CD4-positive, CD25-positive, alpha-beta regulatory T cell (primary cell): ENCODE data around the gene ANLN. TPM values are rescaled to one million over a fixed set of nuclear protein-coding genes. Genes with fewer than 3 reads are reported as not detected.

Experiments used
- ATAC-seq, 2 donors: fragments of 150-1000 bp; cut with Tn5 transposase; one replicate each; pipeline ENCODE4 v1.10.0; 2021; ENCODE audit warnings: low read depth in 2 of 2, moderate number of reproducible peaks in 2 of 2, moderate library complexity in 1 of 2
- DNase-seq, 3 donors: peaks; one replicate each; pipeline versions ENCODE4 v3.0.0 to v3.0.0-alpha.2; 2012 to 2022; ENCODE audit warnings: mixed read lengths in 1 of 3
- H3K27ac ChIP-seq: one replicate; pipeline ENCODE4 v1.7.0; 2013; ENCODE audit warnings: mild to moderate bottlenecking, low read length; ENCODE audit not compliant: insufficient read depth, poor library complexity, severe bottlenecking
- H3K27me3 ChIP-seq: one replicate; pipeline ENCODE4 v1.7.0; 2013; ENCODE audit warnings: low read length; ENCODE audit not compliant: control insufficient read depth, insufficient read depth
- H3K36me3 ChIP-seq: one replicate; pipeline ENCODE4 v1.7.0; 2013; ENCODE audit warnings: mild to moderate bottlenecking, low read length, moderate library complexity; ENCODE audit not compliant: control insufficient read depth, insufficient read depth
- H3K4me1 ChIP-seq: 2 replicates; pipeline ENCODE4 v1.7.0; 2013; ENCODE audit warnings: mild to moderate bottlenecking, low read length; ENCODE audit not compliant: insufficient read depth, control insufficient read depth, poor library complexity, severe bottlenecking
- H3K4me3 ChIP-seq: one replicate; pipeline ENCODE4 v1.7.0; 2013; ENCODE audit warnings: low read depth, mild to moderate bottlenecking, low read length, moderate library complexity
- H3K9me3 ChIP-seq, 2 experiments: 1 replicate in 1 of 2; 2 replicates in 1 of 2; pipeline ENCODE4 v1.7.0; 2013; ENCODE audit warnings: low read length in 2 of 2, mild to moderate bottlenecking in 1 of 2, moderate library complexity in 1 of 2; ENCODE audit not compliant: control insufficient read depth in 2 of 2
- H3K27ac Mint-ChIP-seq, 3 donors: one replicate each; pipeline ENCODE4 v1.8.0; 2020 to 2022; ENCODE audit warnings: mild to moderate bottlenecking in 3 of 3, mixed read lengths in 3 of 3, moderate library complexity in 2 of 3
- H3K27me3 Mint-ChIP-seq: one replicate; pipeline ENCODE4 v1.8.0; 2022; ENCODE audit warnings: mild to moderate bottlenecking, mixed read lengths
- H3K36me3 Mint-ChIP-seq: one replicate; pipeline ENCODE4 v1.8.0; 2020; ENCODE audit warnings: mixed read lengths
- H3K4me1 Mint-ChIP-seq, 4 donors: one replicate each; pipeline ENCODE4 v1.8.0; 2020 to 2022; ENCODE audit warnings: mixed read lengths in 4 of 4, mild to moderate bottlenecking in 1 of 4
- H3K4me3 Mint-ChIP-seq, 4 donors: one replicate each; pipeline ENCODE4 v1.8.0; 2020 to 2022; ENCODE audit warnings: mild to moderate bottlenecking in 4 of 4, mixed read lengths in 4 of 4, moderate library complexity in 3 of 4
- H3K9me3 Mint-ChIP-seq, 7 donors: one replicate each; pipeline ENCODE4 v1.8.0; 2020 to 2022; ENCODE audit warnings: mixed read lengths in 7 of 7, mild to moderate bottlenecking in 3 of 7, moderate library complexity in 2 of 7
- polyA plus RNA-seq, 4 donors: library from polyadenylated mRNA; unstranded; fragments of 300-500 nt; fragmentation: Illumina TruSeq; gene quantifications; one replicate each; pipeline ENCODE4 v1.2.3, GENCODE V29; 2021
- total RNA-seq: library from RNA; stranded (reverse); gene quantifications from one replicate; pipeline ENCODE4 v1.2.3, GENCODE V29; 2022

The ANLN gene
- total and polyA plus RNA-seq, 5 donors from 2014 or later = 0.27 to 2.8 (median 0.51) TPM; not detected in 1

GRCh38 chr7:36416251-36416650, 26.6 kb downstream of the ANLN start:
- Histone ChIP-seq H3K4me3 (no peak overlapping the region), H3K36me3 (no peaks in the 10 kb centered on the region), H3K4me1 (no peaks in the 10 kb centered on the region), H3K27ac (no peak overlapping the region), H3K9me3 (no peaks in the 10 kb centered on the region), H3K27me3 (no peaks in the 10 kb centered on the region)
- no peaks in the 10 kb centered on the region for H3K36me3 Mint-ChIP-seq
- H3K9me3 Mint-ChIP-seq = no peaks in the 10 kb centered on the region
- ATAC-seq (no peak), DNase-seq (no peak)
- H3K27me3 Mint-ChIP-seq = no peaks in the 10 kb centered on the region
- no peak overlapping the region for H3K4me3 Mint-ChIP-seq
- no peak overlapping the region for H3K27ac Mint-ChIP-seq
- H3K4me1 Mint-ChIP-seq = peaks cover 0 to 2% (median 0%) of the 10 kb centered on the region in 4 donors

- H3K9me3 Mint-ChIP-seq = no peaks in the 10 kb centered on the region
- no peaks in the 10 kb centered on the region for H3K4me1 ChIP-seq
- ATAC-seq = no peak
- no peak overlapping the region for H3K4me3 ChIP-seq
- H3K27ac ChIP-seq = no peak overlapping the region
- H3K9me3 ChIP-seq = no peaks in the 10 kb centered on the region
- H3K27ac Mint-ChIP-seq = no peak overlapping the region
- no peak for DNase-seq
- no peaks in the 10 kb centered on the region for H3K27me3 Mint-ChIP-seq
- H3K4me3 Mint-ChIP-seq = no peak overlapping the region
- no peaks in the 10 kb centered on the region for H3K27me3 ChIP-seq
- H3K4me1 Mint-ChIP-seq = peaks cover 0 to 6% (median 0%) of the 10 kb centered on the region in 4 donors
- H3K36me3 Mint-ChIP-seq = no peaks in the 10 kb centered on the region
- H3K36me3 ChIP-seq = no peaks in the 10 kb centered on the region
These were observed 30.6 kb downstream of the ANLN start for GRCh38 chr7:36420307-36420706.

- no peak for DNase-seq
- ATAC-seq = no peak
- Histone ChIP-seq H3K4me3 (no peak overlapping the region), H3K4me1 (no peaks in the 10 kb centered on the region), H3K9me3 (no peaks in the 10 kb centered on the region), H3K27me3 (no peaks in the 10 kb centered on the region), H3K36me3 (no peaks in the 10 kb centered on the region), H3K27ac (no peak overlapping the region)
- Mint-ChIP-seq H3K27ac (no peak overlapping the region), H3K36me3 (no peaks in the 10 kb centered on the region), H3K4me1 (peaks cover 0 to 14% (median 3%) of the 10 kb centered on the region in 4 donors), H3K27me3 (no peaks in the 10 kb centered on the region), H3K4me3 (no peak overlapping the region), H3K9me3 (no peaks in the 10 kb centered on the region)
These were observed 32.4 kb downstream of the ANLN start for GRCh38 chr7:36422072-36422471.

GRCh38 chr7:36423633-36424032, 34.0 kb downstream of the ANLN start:
- DNase-seq = no peak
- Mint-ChIP-seq H3K9me3 (no peaks in the 10 kb centered on the region), H3K27ac (no peak overlapping the region), H3K4me3 (no peak overlapping the region), H3K27me3 (no peaks in the 10 kb centered on the region), H3K36me3 (no peaks in the 10 kb centered on the region), H3K4me1 (peaks cover 0 to 14% (median 6%) of the 10 kb centered on the region in 4 donors)
- H3K36me3 ChIP-seq = no peaks in the 10 kb centered on the region
- no peaks in the 10 kb centered on the region for H3K4me1 ChIP-seq
- no peak overlapping the region for H3K27ac ChIP-seq
- H3K9me3 ChIP-seq = no peaks in the 10 kb centered on the region
- H3K4me3 ChIP-seq = no peak overlapping the region
- no peak for ATAC-seq
- no peaks in the 10 kb centered on the region for H3K27me3 ChIP-seq

GRCh38 chr7:36430186-36430585, 40.5 kb downstream of the ANLN start:
- H3K36me3 ChIP-seq = no peaks in the 10 kb centered on the region
- Mint-ChIP-seq H3K27ac (no peak overlapping the region), H3K36me3 (peaks cover 5% of the 10 kb centered on the region)

GRCh38 chr7:36430881-36431280, 41.2 kb downstream of the ANLN start:
- Mint-ChIP-seq H3K36me3 (peaks cover 5% of the 10 kb centered on the region), H3K27ac (no peak overlapping the region), H3K9me3 (peaks cover 0 to 5% (median 0%) of the 10 kb centered on the region in 7 donors), H3K4me3 (no peak overlapping the region), H3K4me1 (peaks cover 0 to 28% (median 13%) of the 10 kb centered on the region in 4 donors), H3K27me3 (no peaks in the 10 kb centered on the region)
- Histone ChIP-seq H3K4me1 (no peaks in the 10 kb centered on the region), H3K4me3 (no peak overlapping the region), H3K27ac (no peak overlapping the region), H3K36me3 (no peaks in the 10 kb centered on the region), H3K27me3 (no peaks in the 10 kb centered on the region), H3K9me3 (no peaks in the 10 kb centered on the region)
- ATAC-seq (no peak), DNase-seq (no peak)

More at GRCh38 chr7:36430186-36430585, 40.5 kb downstream of the ANLN start:
- peaks cover 0 to 5% (median 0%) of the 10 kb centered on the region in 7 donors for H3K9me3 Mint-ChIP-seq
- no peaks in the 10 kb centered on the region for H3K9me3 ChIP-seq
- DNase-seq (no peak), ATAC-seq (no peak)
- H3K27me3 ChIP-seq = no peaks in the 10 kb centered on the region
- peaks cover 0 to 32% (median 14%) of the 10 kb centered on the region in 4 donors for H3K4me1 Mint-ChIP-seq
- no peaks in the 10 kb centered on the region for H3K27me3 Mint-ChIP-seq
- H3K27ac ChIP-seq = no peak overlapping the region
- H3K4me3 Mint-ChIP-seq = no peak overlapping the region
- no peaks in the 10 kb centered on the region for H3K4me1 ChIP-seq
- H3K4me3 ChIP-seq = no peak overlapping the region

GRCh38 chr7:36438211-36438610, 48.5 kb downstream of the ANLN start:
- Mint-ChIP-seq H3K36me3 (no peaks in the 10 kb centered on the region), H3K4me1 (peaks cover 0 to 10% (median 4%) of the 10 kb centered on the region in 4 donors), H3K27me3 (no peaks in the 10 kb centered on the region), H3K4me3 (no peak overlapping the region), H3K9me3 (no peaks in the 10 kb centered on the region), H3K27ac (no peak overlapping the region)
- H3K36me3 ChIP-seq = no peaks in the 10 kb centered on the region
- no peak for DNase-seq
- H3K4me3 ChIP-seq = no peak overlapping the region
- ATAC-seq = no peak
- no peaks in the 10 kb centered on the region for H3K4me1 ChIP-seq
- H3K27me3 ChIP-seq = no peaks in the 10 kb centered on the region
- no peak overlapping the region for H3K27ac ChIP-seq
- H3K9me3 ChIP-seq = no peaks in the 10 kb centered on the region

GRCh38 chr7:36439624-36440023, 50.0 kb downstream of the ANLN start:
- Histone ChIP-seq H3K9me3 (no peaks in the 10 kb centered on the region), H3K27me3 (no peaks in the 10 kb centered on the region), H3K27ac (no peak overlapping the region), H3K4me1 (no peaks in the 10 kb centered on the region), H3K36me3 (no peaks in the 10 kb centered on the region), H3K4me3 (no peak overlapping the region)
- Mint-ChIP-seq H3K9me3 (no peaks in the 10 kb centered on the region), H3K36me3 (no peaks in the 10 kb centered on the region), H3K4me1 (peaks cover 0 to under 1% (median 0%) of the 10 kb centered on the region in 4 donors), H3K4me3 (no peak overlapping the region), H3K27ac (no peak overlapping the region), H3K27me3 (no peaks in the 10 kb centered on the region)
- ATAC-seq (no peak), DNase-seq (no peak)
